H9 (cell line): ENCODE measurements around the gene IFNG-AS1. TPM values are rescaled to one million over a fixed set of nuclear protein-coding genes. Genes with fewer than 3 reads are reported as not detected.

ENCODE experiments used
- DNase-seq: peaks from one replicate; pipeline ENCODE4 v3.0.0-alpha.2; 2017
- H2AFZ ChIP-seq: one replicate; pipeline ENCODE4 v1.6.1; 2013; ENCODE audit warnings: mild to moderate bottlenecking, low read length, control low read depth, moderate library complexity
- H2AK5ac ChIP-seq: 2 replicates; pipeline ENCODE4 v1.6.1; 2013; ENCODE audit warnings: low read length, control low read depth, mixed read lengths; ENCODE audit not compliant: insufficient read length
- H2BK120ac ChIP-seq: one replicate; pipeline ENCODE4 v1.6.1; 2013; ENCODE audit warnings: low read depth, mild to moderate bottlenecking, low read length, control low read depth, inconsistent platforms; ENCODE audit not compliant: poor library complexity, severe bottlenecking
- H2BK12ac ChIP-seq: 2 replicates; pipeline ENCODE4 v1.6.1; 2013; ENCODE audit warnings: low read length, control low read depth, mixed read lengths, low read depth; ENCODE audit not compliant: insufficient read length
- H2BK15ac ChIP-seq: 2 replicates; pipeline ENCODE4 v1.6.1; 2013; ENCODE audit warnings: low read depth, low read length, control low read depth
- H2BK20ac ChIP-seq: one replicate; pipeline ENCODE4 v1.6.1; 2013; ENCODE audit warnings: low read depth, mild to moderate bottlenecking, low read length, control low read depth, inconsistent platforms; ENCODE audit not compliant: poor library complexity, severe bottlenecking
- H2BK5ac ChIP-seq: 2 replicates; pipeline ENCODE4 v1.6.1; 2013; ENCODE audit warnings: low read length, control low read depth, mixed read lengths; ENCODE audit not compliant: insufficient read length
- H3K14ac ChIP-seq: 2 replicates; pipeline ENCODE4 v1.6.1; 2013; ENCODE audit warnings: low read length, control low read depth; ENCODE audit not compliant: insufficient read depth
- H3K18ac ChIP-seq: 2 replicates; pipeline ENCODE4 v1.6.1; 2013; ENCODE audit warnings: low read depth, mild to moderate bottlenecking, mixed read lengths, low read length, control low read depth; ENCODE audit not compliant: insufficient read length
- H3K23ac ChIP-seq: 2 replicates; pipeline ENCODE4 v1.6.1; 2013; ENCODE audit warnings: low read length, control low read depth, mixed read lengths, low read depth; ENCODE audit not compliant: insufficient read length
- H3K23me2 ChIP-seq: 2 replicates; pipeline ENCODE4 v1.6.1; 2013; ENCODE audit warnings: low read depth, mild to moderate bottlenecking, mixed read lengths, low read length, control low read depth; ENCODE audit not compliant: insufficient read length, poor library complexity, severe bottlenecking
- H3K27ac ChIP-seq: 2 replicates; pipeline ENCODE4 v1.5.1; 2013; ENCODE audit warnings: low read length, control low read depth, mixed read lengths, low read depth; ENCODE audit not compliant: insufficient read length
- H3K27me3 ChIP-seq: 2 replicates; pipeline ENCODE4 v1.6.1; 2013; ENCODE audit warnings: low read length, control low read depth, inconsistent platforms; ENCODE audit not compliant: insufficient read depth
- H3K4ac ChIP-seq: 2 replicates; pipeline ENCODE4 v1.6.1; 2013; ENCODE audit warnings: low read depth, mild to moderate bottlenecking, control low read depth, inconsistent platforms, low read length, moderate library complexity
- H3K4me1 ChIP-seq: 2 replicates; pipeline ENCODE4 v1.6.1; 2013; ENCODE audit warnings: low read length, control low read depth, inconsistent platforms; ENCODE audit not compliant: insufficient read depth
- H3K4me2 ChIP-seq: 2 replicates; pipeline ENCODE4 v1.6.1; 2013; ENCODE audit warnings: low read length, control low read depth, mixed read lengths; ENCODE audit not compliant: insufficient read length, insufficient read depth
- H3K56ac ChIP-seq: 2 replicates; pipeline ENCODE4 v1.6.1; 2013; ENCODE audit warnings: low read depth, mild to moderate bottlenecking, mixed read lengths, low read length, control low read depth; ENCODE audit not compliant: insufficient read length
- H3K79me1 ChIP-seq: 2 replicates; pipeline ENCODE4 v1.6.1; 2013; ENCODE audit warnings: low read depth, mild to moderate bottlenecking, moderate library complexity, low read length, control low read depth, inconsistent platforms; ENCODE audit not compliant: insufficient read depth, poor library complexity, severe bottlenecking
- H3K79me2 ChIP-seq: 2 replicates; pipeline ENCODE4 v1.6.1; 2013; ENCODE audit warnings: low read length, control low read depth, inconsistent platforms; ENCODE audit not compliant: insufficient read depth
- H3K9ac ChIP-seq: 2 replicates; pipeline ENCODE4 v1.6.1; 2013; ENCODE audit warnings: low read length, control low read depth, mixed read lengths; ENCODE audit not compliant: insufficient read length; ENCODE audit errors: extremely low read depth
- H3K9me3 ChIP-seq: one replicate; pipeline ENCODE4 v1.6.1; 2013; ENCODE audit warnings: low read depth, low read length, inconsistent platforms; ENCODE audit not compliant: control insufficient read depth
- H3T11ph ChIP-seq: one replicate; pipeline ENCODE4 v1.6.1; 2013; ENCODE audit warnings: mild to moderate bottlenecking, low read length, control low read depth, inconsistent platforms
- H4K20me1 ChIP-seq: one replicate; pipeline ENCODE4 v1.6.1; 2013; ENCODE audit not compliant: control insufficient read depth, insufficient read length, insufficient read depth
- H4K5ac ChIP-seq: 2 replicates; pipeline ENCODE4 v1.6.1; 2013; ENCODE audit warnings: low read depth, mild to moderate bottlenecking, mixed read lengths, low read length, control low read depth; ENCODE audit not compliant: insufficient read length
- H4K8ac ChIP-seq: replicated peaks from 2 replicates; pipeline ENCODE4 v1.6.1; 2013; ENCODE audit warnings: low read length, control low read depth, mixed read lengths, low read depth; ENCODE audit not compliant: insufficient read length
- H4K91ac ChIP-seq: 2 replicates; pipeline ENCODE4 v1.6.1; 2013; ENCODE audit warnings: low read depth, mild to moderate bottlenecking, moderate library complexity, mixed read lengths, low read length, control low read depth; ENCODE audit not compliant: insufficient read length
- H3K27ac Mint-ChIP-seq, 3 experiments: 2 replicates in 2 of 3; 3 replicates in 1 of 3; pipeline ENCODE4 v1.8.0; 2020 to 2021; ENCODE audit warnings: mixed read lengths in 3 of 3, mild to moderate bottlenecking in 1 of 3, moderate library complexity in 1 of 3
- H3K27me3 Mint-ChIP-seq: 2 replicates; pipeline ENCODE4 v1.8.0; 2021; ENCODE audit warnings: low read depth, mild to moderate bottlenecking, moderate library complexity, mixed read lengths
- H3K36me3 Mint-ChIP-seq, 3 experiments: 2 replicates in 2 of 3; 3 replicates in 1 of 3; pipeline ENCODE4 v1.8.0; 2020 to 2021; ENCODE audit warnings: low read depth in 3 of 3, mixed read lengths in 3 of 3; ENCODE audit not compliant: insufficient read depth in 1 of 3
- H3K4me1 Mint-ChIP-seq, 2 experiments: 2 replicates each; pipeline ENCODE4 v1.8.0; 2020; ENCODE audit warnings: mixed read lengths in 2 of 2
- H3K4me3 Mint-ChIP-seq, 2 experiments: 2 replicates in 1 of 2; 3 replicates in 1 of 2; pipeline ENCODE4 v1.8.0; 2020 to 2021; ENCODE audit warnings: mild to moderate bottlenecking in 2 of 2, mixed read lengths in 2 of 2, moderate library complexity in 1 of 2
- H3K9me3 Mint-ChIP-seq, 2 experiments: 2 replicates in 1 of 2; 3 replicates in 1 of 2; pipeline ENCODE4 v1.8.0; 2020; ENCODE audit warnings: mild to moderate bottlenecking in 2 of 2, mixed read lengths in 2 of 2, moderate library complexity in 1 of 2
- WGBS: extraction: QIAGEN DNeasy Blood & Tissue Kit; methylation state at CpG from one replicate; pipeline ENCODE4 v1.1.7; 2013; ENCODE audit warnings: missing lambda C conversion rate, low lambda C conversion rate, mixed read lengths; ENCODE audit not compliant: insufficient read length; ENCODE audit errors: extremely low coverage; 5-methylcytosine and 5-hydroxymethylcytosine counted together
- total RNA-seq: library from RNA; stranded (reverse); gene quantifications from 2 replicates; pipeline ENCODE4 v1.2.1, GENCODE V29; 2021
- TF ChIP-seq, protein P1 (sequence below): fragments of 200-600 bp; sonication (generic); conservative IDR thresholded peaks from 3 replicates; pipeline ENCODE4 v1.8.0; 2021; ENCODE audit warnings: antibody characterized with exemption, mild to moderate bottlenecking

Gene IFNG-AS1
- total RNA-seq, 1 experiment from 2014 or later, result not detected

DNA sequence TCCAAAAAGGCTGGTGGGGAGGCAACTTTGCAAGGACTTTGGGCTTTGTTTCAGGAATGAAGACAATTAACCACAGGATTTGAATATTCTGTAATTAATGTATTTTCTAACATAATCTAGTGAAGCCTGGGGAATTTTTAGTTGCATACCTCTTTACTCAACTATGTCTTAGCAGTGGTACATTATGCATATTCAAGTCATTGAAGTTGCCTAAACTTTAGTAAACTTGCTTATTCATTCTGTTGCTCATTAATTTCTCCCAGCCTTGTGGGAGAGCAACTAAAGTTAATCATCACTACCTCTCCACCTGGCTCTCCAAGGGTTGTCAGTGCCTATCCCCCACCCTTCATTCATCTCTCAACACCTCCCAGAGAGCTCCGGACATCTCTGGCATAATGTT lies 54.2 kb downstream of the IFNG-AS1 start:
- Histone ChIP-seq H4K8ac (no peak overlapping the region), H3K9ac (no peak overlapping the region), H3K4me2 (no peak overlapping the region), H2AFZ (no peak overlapping the region), H2AK5ac (no peak overlapping the region), H3K23ac (no peak overlapping the region), H3K9me3 (no peaks in the 10 kb centered on the region), H2BK15ac (no peak overlapping the region), H3K56ac (no peak overlapping the region), H3K4ac (no peak overlapping the region), H3K18ac (no peak overlapping the region), H3K23me2 (no peaks in the 10 kb centered on the region), H2BK120ac (no peak overlapping the region), H4K20me1 (no peaks in the 10 kb centered on the region), H3K79me2 (no peaks in the 10 kb centered on the region), H3K79me1 (no peaks in the 10 kb centered on the region), H3K4me1 (no peaks in the 10 kb centered on the region), H4K91ac (no peak overlapping the region), H2BK20ac (no peak overlapping the region), H2BK12ac (no peak overlapping the region), H3K27me3 (no peaks in the 10 kb centered on the region), H3T11ph (no peak overlapping the region), H4K5ac (no peak overlapping the region), H3K14ac (no peak overlapping the region), H2BK5ac (no peak overlapping the region), H3K27ac (no peak overlapping the region)
- H3K36me3 Mint-ChIP-seq, result peaks cover 0 to 6% (median 2%) of the 10 kb centered on the region in 3 experiments; a peak in 2 of 7 replicates
- no peak for DNase-seq
- peaks cover 0 to 2% of the 10 kb centered on the region in 2 experiments; a peak in 2 of 4 replicates for H3K4me1 Mint-ChIP-seq
- no CpG with 5 or more reads among the region's 1 CpG for WGBS
- no peaks in the 10 kb centered on the region; the same call in 1 of the 2 replicates for H3K27me3 Mint-ChIP-seq
- peaks cover 3 to 6% of the 10 kb centered on the region in 2 experiments; a peak in 4 of 5 replicates for H3K9me3 Mint-ChIP-seq
- no peak overlapping the region for H3K27ac Mint-ChIP-seq
- TF ChIP-seq, protein P1, sequence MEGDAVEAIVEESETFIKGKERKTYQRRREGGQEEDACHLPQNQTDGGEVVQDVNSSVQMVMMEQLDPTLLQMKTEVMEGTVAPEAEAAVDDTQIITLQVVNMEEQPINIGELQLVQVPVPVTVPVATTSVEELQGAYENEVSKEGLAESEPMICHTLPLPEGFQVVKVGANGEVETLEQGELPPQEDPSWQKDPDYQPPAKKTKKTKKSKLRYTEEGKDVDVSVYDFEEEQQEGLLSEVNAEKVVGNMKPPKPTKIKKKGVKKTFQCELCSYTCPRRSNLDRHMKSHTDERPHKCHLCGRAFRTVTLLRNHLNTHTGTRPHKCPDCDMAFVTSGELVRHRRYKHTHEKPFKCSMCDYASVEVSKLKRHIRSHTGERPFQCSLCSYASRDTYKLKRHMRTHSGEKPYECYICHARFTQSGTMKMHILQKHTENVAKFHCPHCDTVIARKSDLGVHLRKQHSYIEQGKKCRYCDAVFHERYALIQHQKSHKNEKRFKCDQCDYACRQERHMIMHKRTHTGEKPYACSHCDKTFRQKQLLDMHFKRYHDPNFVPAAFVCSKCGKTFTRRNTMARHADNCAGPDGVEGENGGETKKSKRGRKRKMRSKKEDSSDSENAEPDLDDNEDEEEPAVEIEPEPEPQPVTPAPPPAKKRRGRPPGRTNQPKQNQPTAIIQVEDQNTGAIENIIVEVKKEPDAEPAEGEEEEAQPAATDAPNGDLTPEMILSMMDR, result no peak
- H3K4me3 Mint-ChIP-seq, result no peak overlapping the region
